A549 (cell line): ENCODE data around the gene NLN. TPM values are rescaled to one million over a fixed set of nuclear protein-coding genes. Genes with fewer than 3 reads are reported as not detected.

ENCODE experiments used
- ATAC-seq, 2 experiments: fragments of 200-7000 bp in 1 of 2; fragments of >200 bp in 1 of 2; cut with Nextera tagmentation in 1 of 2; cut with Tn5 transposase in 1 of 2; 3 replicates each; pipeline versions ENCODE4 v1.8.0 to v1.9.1; 2018 to 2020; ENCODE audit warnings: mild to moderate bottlenecking in 1 of 2, moderate library complexity in 1 of 2
- CTCF ChIA-PET: fragments of 300-600 bp; sonication (Branson Sonifier 250); formaldehyde crosslinking; extraction: SDS; loops from one replicate; lab custom pipeline; 2021; ENCODE audit warnings: antibody characterized with exemption, inconsistent platforms; lab: Yijun Ruan, JAX
- POLR2A ChIA-PET: fragments of 350-600 bp; formaldehyde crosslinking; extraction: SDS; loops from one replicate; lab custom pipeline; 2021; ENCODE audit warnings: antibody characterized with exemption, inconsistent platforms; lab: Yijun Ruan, JAX
- DNase-seq, 2 experiments: peaks; one replicate each; pipeline versions ENCODE4 v3.0.0 to v3.0.0-alpha.2; 2011 to 2016; ENCODE audit warnings: low read depth in 1 of 2, low spot score in 1 of 2
- FAIRE-seq: peaks from 2 replicates; lab custom pipeline; 2011; peaks lifted over from hg19 to GRCh38; lab: Jason Lieb, UNC
- H3K27ac ChIP-seq, 2 experiments: fragments of >200 bp; sonication (Bioruptor Twin); formaldehyde crosslinking; 3 replicates each; pipeline ENCODE4 v1.5.1; 2016 to 2017
- H3K4me1 ChIP-seq: fragments of >200 bp; sonication (Bioruptor Twin); formaldehyde crosslinking; 3 replicates; pipeline ENCODE4 v1.6.1; 2016
- H3K4me2 ChIP-seq: fragments of >200 bp; sonication (Bioruptor Twin); formaldehyde crosslinking; 3 replicates; pipeline ENCODE4 v1.6.1; 2016
- H3K4me3 ChIP-seq: fragments of >200 bp; sonication (Bioruptor Twin); formaldehyde crosslinking; 3 replicates; pipeline ENCODE4 v1.5.1; 2016
- H3K9me3 ChIP-seq: fragments of >200 bp; sonication (Bioruptor Twin); formaldehyde crosslinking; 3 replicates; pipeline ENCODE4 v1.6.1; 2016
- CBX2 ChIP-seq: fragments of 200-600 bp; sonication (generic); IDR thresholded peaks from 2 replicates; pipeline ENCODE4 v1.6.1; 2016; ENCODE audit warnings: low read depth, mild to moderate bottlenecking, borderline replicate concordance
- CHD4 ChIP-seq: fragments of 200-600 bp; sonication (generic); IDR thresholded peaks from 2 replicates; pipeline ENCODE4 v1.6.1; 2016; ENCODE audit warnings: antibody characterized with exemption, mild to moderate bottlenecking, borderline replicate concordance
- CTCF ChIP-seq: fragments of >200 bp; sonication (Bioruptor Twin); formaldehyde crosslinking; IDR thresholded peaks from 3 replicates; pipeline ENCODE4 v1.5.1; 2016
- ELK1 ChIP-seq: fragments of 150-350 bp; IDR thresholded peaks from 2 replicates; pipeline ENCODE4 v1.6.1; 2014; ENCODE audit warnings: low read depth, mild to moderate bottlenecking, low read length
- EP300 ChIP-seq, 2 experiments: fragments of >200 bp; sonication (Bioruptor Twin); formaldehyde crosslinking; IDR thresholded peaks; 2 replicates in 1 of 2; 3 replicates in 1 of 2; pipeline ENCODE4 v1.6.1; 2016 to 2017
- ESRRA ChIP-seq: fragments of 150-350 bp; IDR thresholded peaks from 2 replicates; pipeline ENCODE4 v1.6.1; 2014; ENCODE audit warnings: mild to moderate bottlenecking, low read length, borderline replicate concordance
- FOSB ChIP-seq: fragments of 250-450 bp; sonication (Bioruptor Pico); IDR thresholded peaks from 2 replicates; pipeline ENCODE4 v1.5.0; 2020; ENCODE audit warnings: mild to moderate bottlenecking, moderate library complexity
- FOSL2 ChIP-seq, 2 experiments: fragments of 450-650 bp in 1 of 2; fragments of >200 bp in 1 of 2; sonication (Bioruptor Twin) in 1 of 2; formaldehyde crosslinking; IDR thresholded peaks; 2 replicates each; pipeline versions ENCODE4 v1.5.0 to v1.6.1; 2016 to 2020; ENCODE audit warnings: mild to moderate bottlenecking in 1 of 2, moderate library complexity in 1 of 2
- FOXS1 ChIP-seq: fragments of 250-450 bp; sonication (Bioruptor Pico); IDR thresholded peaks from 2 replicates; pipeline ENCODE4 v1.5.0; 2020; ENCODE audit warnings: mild to moderate bottlenecking, moderate library complexity
- HOXA7 ChIP-seq: fragments of 250-450 bp; sonication (Bioruptor Pico); IDR thresholded peaks from 2 replicates; pipeline ENCODE4 v1.5.0; 2020; ENCODE audit warnings: mild to moderate bottlenecking, moderate library complexity
- JUNB ChIP-seq: fragments of >200 bp; sonication (Bioruptor Twin); formaldehyde crosslinking; IDR thresholded peaks from 2 replicates; pipeline ENCODE4 v1.6.1; 2016
- KDM5A ChIP-seq: fragments of 200-600 bp; sonication (generic); IDR thresholded peaks from 2 replicates; pipeline ENCODE4 v1.6.1; 2016; ENCODE audit warnings: antibody characterized with exemption, mild to moderate bottlenecking
- MAX ChIP-seq: IDR thresholded peaks from 2 replicates; pipeline ENCODE4 v1.6.1; 2012
- NFE2L2 ChIP-seq: fragments of 150-350 bp; conservative IDR thresholded peaks from 2 replicates; pipeline ENCODE4 v1.6.1; 2014; ENCODE audit warnings: low read length
- NR3C1 ChIP-seq: fragments of >200 bp; sonication (Bioruptor Twin); formaldehyde crosslinking; IDR thresholded peaks from 3 replicates; pipeline ENCODE4 v1.6.1; 2017
- PBX3 ChIP-seq: IDR thresholded peaks from 2 replicates; pipeline ENCODE4 v1.6.1; 2012
- PHF8 ChIP-seq: fragments of 200-600 bp; sonication (generic); IDR thresholded peaks from 2 replicates; pipeline ENCODE4 v1.6.1; 2016; ENCODE audit warnings: low read depth, mild to moderate bottlenecking, antibody characterized with exemption, moderate library complexity, borderline replicate concordance
- POLR2A ChIP-seq: IDR thresholded peaks from 2 replicates; pipeline ENCODE4 v1.6.1; 2012; ENCODE audit warnings: mild to moderate bottlenecking, low read length
- RFX5 ChIP-seq: fragments of 450-650 bp; IDR thresholded peaks from 2 replicates; pipeline ENCODE4 v1.7.1; 2014; ENCODE audit warnings: antibody characterized with exemption, mild to moderate bottlenecking, moderate library complexity
- USF2 ChIP-seq: fragments of 450-650 bp; IDR thresholded peaks from 2 replicates; pipeline ENCODE4 v1.6.1; 2014; ENCODE audit warnings: antibody characterized with exemption
- ZFP36 ChIP-seq: fragments of 450-650 bp; IDR thresholded peaks from 2 replicates; pipeline ENCODE4 v1.6.1; 2014; ENCODE audit warnings: borderline replicate concordance; ENCODE audit not compliant: partially characterized antibody
- ZSCAN20 ChIP-seq: fragments of 250-450 bp; sonication (Bioruptor Pico); IDR thresholded peaks from 2 replicates; pipeline ENCODE4 v1.8.0; 2022; ENCODE audit warnings: mild to moderate bottlenecking, moderate library complexity
- WGBS: methylation state at CpG from one replicate; pipeline ENCODE4 v1.1.6; 2017; ENCODE audit errors: missing lambda C conversion rate; 5-methylcytosine and 5-hydroxymethylcytosine counted together
- polyA plus RNA-seq, 4 experiments: library from polyadenylated mRNA; depleted of rRNA in 3 of 4; stranded (reverse); fragments of >200 nt; fragmentation: RNase III in 1 of 4; extraction: RNeasy Plus Mini Kit Qiagen cat#74134 plus additional on column Dnase treatment in 1 of 4; gene quantifications; 2 replicates in 3 of 4; 3 replicates in 1 of 4; pipeline ENCODE4 v1.2.3, GENCODE V29; 2011 to 2017

Gene NLN
- polyA plus RNA-seq, 2 of the 4 experiments (the other 2 are of a cell fraction), result 69.3 to 88.9 TPM

- FAIRE-seq, result no peak
- POLR2A ChIA-PET, result no interaction called here
- DNase-seq, result no peak
These were observed 79.4 kb downstream of the NLN start for GRCh38 chr5:65801352-65801783.

GRCh38 chr5:65802080-65802479 lies 80.1 kb downstream of the NLN start:
- POLR2A ChIA-PET, result no interaction called here
- no peak; a peak in 1 of 6 replicates for ATAC-seq
- no peak overlapping the region for H3K27ac ChIP-seq
- H3K9me3 ChIP-seq, result no peaks in the 10 kb centered on the region
- TF ChIP-seq EP300 (IDR thresholded peaks at IDR 0.05) (no peak), RFX5 (no peak), ZSCAN20 (CRISPR knock-in tag) (no peak)
- TF ChIP-seq, all 56 proteins: peak for 0
- Histone ChIP-seq H3K4me1 (no peaks in the 10 kb centered on the region), H3K4me3 (no peak overlapping the region), H3K4me2 (no peak overlapping the region)
- CTCF ChIA-PET, result interaction anchor here (1.2 kb wide), 1 partner anchor 41 kb away, joined by 3 read pairs; no protein-coding TSS in a partner anchor
- DNase-seq (no peak), FAIRE-seq (no peak)
- WGBS, result 97% methylated on average over 7 of the region's 7 CpGs

More at GRCh38 chr5:65801352-65801783, 79.4 kb downstream of the NLN start:
- Histone ChIP-seq H3K4me2 (no peak overlapping the region), H3K27ac (no peak overlapping the region), H3K4me1 (no peaks in the 10 kb centered on the region), H3K4me3 (no peak overlapping the region), H3K9me3 (no peaks in the 10 kb centered on the region)
- WGBS, result 82% methylated on average over 3 of the region's 3 CpGs
- TF ChIP-seq ZFP36 (no peak), KDM5A (no peak), JUNB (no peak), ELK1 (no peak), CHD4 (no peak), FOSB (CRISPR knock-in tag) (no peak), CBX2 (no peak), EP300 (IDR thresholded peaks at IDR 0.05) (no peak), NR3C1 (no peak)
- ATAC-seq, result no peak
- CTCF ChIA-PET, result interaction anchor here (1.2 kb wide), 1 partner anchor 40 kb away, joined by 3 read pairs; no protein-coding TSS in a partner anchor

- no peak for FAIRE-seq
- H3K9me3 ChIP-seq, result no peaks in the 10 kb centered on the region
- TF ChIP-seq FOSL2 (IDR thresholded peaks at IDR 0.05) (no peak), FOSL2 (CRISPR knock-in tag; IDR thresholded peaks at IDR 0.05) (no peak)
- TF ChIP-seq, all 56 proteins: peak for 0
- CTCF ChIA-PET, result interaction anchor here (1.2 kb wide), 1 partner anchor 41 kb away, joined by 3 read pairs; no protein-coding TSS in a partner anchor
- Histone ChIP-seq H3K4me3 (no peak overlapping the region), H3K4me2 (no peak overlapping the region), H3K4me1 (no peaks in the 10 kb centered on the region), H3K27ac (no peak overlapping the region)
- 93% methylated on average over 3 of the region's 4 CpGs for WGBS
- ATAC-seq, result no peak; a peak in 1 of 6 replicates
- DNase-seq, result no peak
- POLR2A ChIA-PET, result no interaction called here
These were observed 80.8 kb downstream of the NLN start for GRCh38 chr5:65802820-65803219.

- Histone ChIP-seq H3K4me1 (peaks cover 10% of the 10 kb centered on the region; the same call in 2 of the 3 replicates), H3K27ac (no peak overlapping the region), H3K9me3 (no peaks in the 10 kb centered on the region), H3K4me3 (no peak overlapping the region)
- no peak for FAIRE-seq
- 95% methylated on average over 5 of the region's 5 CpGs for WGBS
- peak in 1 of 2 experiments; percentile 31; a peak in 3 of 6 replicates for ATAC-seq
- DNase-seq, result no peak
- TF ChIP-seq FOXS1 (CRISPR knock-in tag) (no peak), USF2 (no peak), CBX2 (no peak), PHF8 (no peak), HOXA7 (CRISPR knock-in tag) (no peak), MAX (no peak), NFE2L2 (no peak), ESRRA (no peak), POLR2A (no peak), PBX3 (no peak), CTCF (no peak)
- TF ChIP-seq, all 56 proteins: peak for 0
- no peak overlapping the region for H3K4me2 ChIP-seq
- ChIA-PET CTCF (interaction anchor here (0.6 kb wide), 2 partner anchors 10 to 91 kb away, joined by 3 to 5 read pairs; no protein-coding TSS in a partner anchor), POLR2A (no interaction called here)
These were observed 81.8 kb downstream of the NLN start for GRCh38 chr5:65803699-65804391.
